DMS153 treated with DMSO at 0.1 percent for 48 hours (cell line): ENCODE data around the gene GUCY2F.

ENCODE experiments used
- DNase-seq: peaks from one replicate; lab custom pipeline; 2025; ENCODE audit not compliant: unreplicated experiment; lab: John Stamatoyannopoulos, UW

GUCY2F gene

GRCh38 chrX:109344678-109345077 is 137.2 kb downstream of the GUCY2F start:
- DNase-seq = no peak

GRCh38 chrX:109344101-109344500 is 137.8 kb downstream of the GUCY2F start:
- no peak for DNase-seq

GRCh38 chrX:109343671-109344070 is 138.2 kb downstream of the GUCY2F start:
- DNase-seq = no peak

- DNase-seq = no peak
Observed at GRCh38 chrX:109336141-109336540, 145.7 kb downstream of the GUCY2F start.

- no peak for DNase-seq
Observed at GRCh38 chrX:109327251-109327650, 154.6 kb downstream of the GUCY2F start.
